SK-N-SH (cell line): ENCODE results near the gene PLXNA4. TPM values are rescaled to one million over a fixed set of nuclear protein-coding genes. Genes with fewer than 3 reads are reported as not detected.

Source experiments
- CTCF ChIA-PET: fragments of 300-600, 350-600 bp; formaldehyde crosslinking; extraction: SDS; loops from one replicate; lab custom pipeline; 2021; lab: Yijun Ruan, JAX
- POLR2A ChIA-PET: fragments of 350-600 bp; sonication (Branson Sonifier 250); formaldehyde crosslinking; extraction: SDS; loops from one replicate; lab custom pipeline; 2020; ENCODE audit warnings: antibody characterized with exemption, inconsistent platforms; lab: Yijun Ruan, JAX
- DNase-seq: peaks from one replicate; pipeline ENCODE4 v3.0.0; 2012
- H2AFZ ChIP-seq: fragments of 200-600 bp; sonication (generic); 2 replicates; pipeline ENCODE4 v1.8.1; 2016; ENCODE audit warnings: antibody characterized with exemption, mild to moderate bottlenecking, low read depth
- H3F3A ChIP-seq: fragments of 200-600 bp; sonication (generic); replicated peaks from 2 replicates; pipeline ENCODE3; 2016; ENCODE audit warnings: antibody characterized with exemption, mild to moderate bottlenecking; ENCODE audit not compliant: insufficient read depth
- H3K27ac ChIP-seq, 2 experiments: fragments of 200-500 bp in 1 of 2; fragments of 200-600 bp in 1 of 2; sonication (Bioruptor generic) in 1 of 2; sonication (generic), shearing (Covaris generic) in 1 of 2; 2 replicates each; pipeline versions ENCODE4 v1.5.1 to v1.6.1; 2014 to 2016; ENCODE audit warnings: low read depth in 2 of 2, inconsistent platforms in 1 of 2, low read length in 1 of 2, mild to moderate bottlenecking in 1 of 2, mixed read lengths in 1 of 2
- H3K27me3 ChIP-seq: fragments of 200-600 bp; sonication (generic), shearing (Covaris generic); 2 replicates; pipeline ENCODE4 v1.6.1; 2016; ENCODE audit warnings: mixed run types; ENCODE audit not compliant: insufficient read depth
- H3K36me3 ChIP-seq, 2 experiments: fragments of 200-500 bp in 1 of 2; fragments of 200-600 bp in 1 of 2; sonication (Bioruptor generic) in 1 of 2; sonication (generic) in 1 of 2; replicated peaks in 1 of 2; 2 replicates each; pipeline versions ENCODE3 to v1.5.1; 2014 to 2016; ENCODE audit warnings: low read length in 1 of 2, mild to moderate bottlenecking in 1 of 2; ENCODE audit not compliant: insufficient read depth in 2 of 2, control insufficient read depth in 1 of 2
- H3K4me1 ChIP-seq, 2 experiments: fragments of 200-500 bp in 1 of 2; fragments of 200-600 bp in 1 of 2; sonication (Bioruptor generic) in 1 of 2; sonication (generic), shearing (Covaris generic) in 1 of 2; 2 replicates each; pipeline versions ENCODE4 v1.5.1 to v1.6.1; 2014 to 2016; ENCODE audit warnings: low read depth in 1 of 2, low read length in 1 of 2, mixed run types in 1 of 2; ENCODE audit not compliant: insufficient read depth in 2 of 2, control insufficient read depth in 1 of 2
- H3K4me2 ChIP-seq: fragments of 200-600 bp; sonication (generic), shearing (Covaris generic); 2 replicates; pipeline ENCODE4 v1.6.1; 2017; ENCODE audit warnings: mixed run types
- H3K4me3 ChIP-seq, 2 experiments: fragments of 200-500 bp in 1 of 2; fragments of 200-600 bp in 1 of 2; sonication (Bioruptor generic) in 1 of 2; sonication (generic), shearing (Covaris generic) in 1 of 2; 2 replicates each; pipeline versions ENCODE4 v1.5.1 to v1.8.1; 2014 to 2016; ENCODE audit warnings: low read depth in 2 of 2, inconsistent platforms in 1 of 2, low read length in 1 of 2, mild to moderate bottlenecking in 1 of 2, mixed read lengths in 1 of 2, moderate library complexity in 1 of 2
- H3K79me2 ChIP-seq: fragments of 200-600 bp; sonication (generic); 2 replicates; pipeline ENCODE4 v1.8.1; 2017; ENCODE audit warnings: mild to moderate bottlenecking; ENCODE audit not compliant: insufficient read depth
- H3K9ac ChIP-seq: fragments of 200-600 bp; sonication (generic); 2 replicates; pipeline ENCODE4 v1.6.1; 2017; ENCODE audit warnings: mixed run types
- H3K9me2 ChIP-seq: fragments of 200-600 bp; sonication (generic); 2 replicates; pipeline ENCODE4 v1.6.1; 2017; ENCODE audit warnings: mixed run types
- H3K9me3 ChIP-seq: fragments of 200-600 bp; sonication (generic); 2 replicates; pipeline ENCODE4 v1.6.1; 2017; ENCODE audit warnings: mixed run types, mild to moderate bottlenecking, moderate library complexity
- H4K20me1 ChIP-seq: fragments of 200-600 bp; sonication (generic); 2 replicates; pipeline ENCODE4 v1.6.1; 2017; ENCODE audit warnings: mild to moderate bottlenecking, mixed run types; ENCODE audit not compliant: insufficient read depth
- EZH2phosphoT487 ChIP-seq: fragments of 200-600 bp; sonication (generic); IDR thresholded peaks from 2 replicates; pipeline ENCODE4 v1.6.1; 2017; ENCODE audit warnings: low read depth, mixed run types, mild to moderate bottlenecking, antibody characterized with exemption, moderate library complexity, borderline replicate concordance
- FOSL2 ChIP-seq: IDR thresholded peaks from 2 replicates; pipeline ENCODE4 v1.4.0; 2012; ENCODE audit warnings: low read depth, mild to moderate bottlenecking, moderate library complexity, borderline replicate concordance
- FOXJ3 ChIP-seq: sonication (generic); formaldehyde crosslinking; IDR thresholded peaks from 2 replicates; pipeline ENCODE4 v1.5.1; 2020; ENCODE audit warnings: mild to moderate bottlenecking, missing genetic modification reagents
- IRF3 ChIP-seq: fragments of 150-350 bp; IDR thresholded peaks from 2 replicates; pipeline ENCODE4 v1.6.1; 2016; ENCODE audit warnings: mild to moderate bottlenecking, low read depth, low read length
- MEF2A ChIP-seq: IDR thresholded peaks from 2 replicates; pipeline ENCODE4 v1.4.0; 2012; ENCODE audit warnings: low read depth, borderline replicate concordance
- NFIC ChIP-seq: IDR thresholded peaks from 2 replicates; pipeline ENCODE4 v1.4.0; 2012; ENCODE audit warnings: borderline replicate concordance
- POLR2AphosphoS5 ChIP-seq: IDR thresholded peaks from 2 replicates; pipeline ENCODE4 v1.6.1; 2012; ENCODE audit warnings: low read depth, low read length
- REST ChIP-seq: IDR thresholded peaks from 2 replicates; pipeline ENCODE4 v1.6.1; 2012; ENCODE audit warnings: mild to moderate bottlenecking, low read depth, low read length, moderate library complexity
- RXRA ChIP-seq: IDR thresholded peaks from 2 replicates; pipeline ENCODE4 v1.4.0; 2012; ENCODE audit warnings: low read depth, mild to moderate bottlenecking, borderline replicate concordance
- SMC3 ChIP-seq: IDR thresholded peaks from 2 replicates; pipeline ENCODE4 v1.6.1; 2012; ENCODE audit warnings: low read depth, low read length, improper control_type of control experiment
- TCF12 ChIP-seq: IDR thresholded peaks from 2 replicates; pipeline ENCODE4 v1.4.0; 2012
- TEAD4 ChIP-seq: IDR thresholded peaks from 2 replicates; pipeline ENCODE4 v1.4.0; 2012; ENCODE audit warnings: mild to moderate bottlenecking, borderline replicate concordance; ENCODE audit not compliant: insufficient read depth
- USF1 ChIP-seq: IDR thresholded peaks from 2 replicates; pipeline ENCODE4 v1.4.0; 2012; ENCODE audit warnings: low read depth, borderline replicate concordance
- USF2 ChIP-seq: fragments of 150-350 bp; IDR thresholded peaks from 2 replicates; pipeline ENCODE4 v1.6.1; 2017; ENCODE audit warnings: antibody characterized with exemption, low read length, low read depth, borderline replicate concordance
- ZBTB33 ChIP-seq: IDR thresholded peaks from 2 replicates; pipeline ENCODE4 v1.4.0; 2012; ENCODE audit warnings: low read depth, borderline replicate concordance
- WGBS: methylation state at CpG from one replicate; pipeline ENCODE4 v1.1.6; 2017; ENCODE audit warnings: low lambda C conversion rate; 5-methylcytosine and 5-hydroxymethylcytosine counted together
- polyA plus RNA-seq, 3 experiments: library from polyadenylated mRNA; depleted of rRNA; stranded (reverse); fragments of >200 nt; gene quantifications; 2 replicates each; pipeline ENCODE4 v1.2.3, GENCODE V29; 2012

The PLXNA4 gene
- polyA plus RNA-seq, 1 of the 3 experiments (the other 2 are of a cell fraction) = 2.4 TPM

GRCh38 chr7:132562690-132563089 lies 13.6 kb downstream of the PLXNA4 start:
- Histone ChIP-seq H3K4me2 (no peak overlapping the region), H3K27ac (no peak overlapping the region), H3K36me3 (no peaks in the 10 kb centered on the region), H3K9ac (no peak overlapping the region), H3K79me2 (no peaks in the 10 kb centered on the region), H3K4me3 (no peak overlapping the region), H3K27me3 (no peaks in the 10 kb centered on the region), H4K20me1 (no peaks in the 10 kb centered on the region), H3F3A (no peaks in the 10 kb centered on the region), H2AFZ (no peak overlapping the region), H3K9me2 (no peaks in the 10 kb centered on the region)
- ChIA-PET CTCF (no interaction called here), POLR2A (no interaction called here)
- WGBS = 36% methylated on average over 1 of the region's 1 CpG
- DNase-seq = no peak
- TF ChIP-seq EZH2phosphoT487 (no peak), MEF2A (no peak), USF2 (no peak), USF1 (no peak), POLR2AphosphoS5 (no peak), IRF3 (no peak), REST (no peak), FOXJ3 (CRISPR knock-in tag) (no peak), NFIC (no peak)
- TF ChIP-seq, all 33 proteins: peak for 0
- Histone ChIP-seq H3K9me3 (no peaks in the 10 kb centered on the region), H3K4me1 (no peaks in the 10 kb centered on the region; a peak in 1 of 4 replicates)

- no peaks in the 10 kb centered on the region for H3K36me3 ChIP-seq
- H3K9me3 ChIP-seq = no peaks in the 10 kb centered on the region
- no peaks in the 10 kb centered on the region for H3K27me3 ChIP-seq
- CTCF ChIA-PET = no interaction called here
- no peaks in the 10 kb centered on the region for H4K20me1 ChIP-seq
- no peak overlapping the region for H3K9ac ChIP-seq
- TF ChIP-seq SMC3 (no peak), RXRA (no peak), ZBTB33 (no peak), IRF3 (no peak), TEAD4 (no peak), NFIC (no peak), FOSL2 (no peak), TCF12 (no peak), USF1 (no peak)
- no peaks in the 10 kb centered on the region; a peak in 1 of 4 replicates for H3K4me1 ChIP-seq
- no peaks in the 10 kb centered on the region for H3F3A ChIP-seq
- H3K4me3 ChIP-seq = no peak overlapping the region
- H3K79me2 ChIP-seq = no peaks in the 10 kb centered on the region
- 58% methylated on average over 2 of the region's 2 CpGs for WGBS
- H2AFZ ChIP-seq = no peak overlapping the region
- H3K9me2 ChIP-seq = no peaks in the 10 kb centered on the region
- H3K27ac ChIP-seq = no peak overlapping the region
- DNase-seq = no peak
- H3K4me2 ChIP-seq = no peak overlapping the region
- POLR2A ChIA-PET = no interaction called here
These were observed 14.5 kb downstream of the PLXNA4 start for GRCh38 chr7:132561763-132562162.
